IPS-11a (cell line): ENCODE data around the gene MT1X.
"Not testable (repeated sequence)": the region's sequence is repeated elsewhere in the genome, so short reads cannot be mapped to it uniquely, and the experiment has no call there.

Source experiments
- H3K4me3 ChIP-seq: one replicate; pipeline ENCODE4 v1.5.1; 2013; ENCODE audit warnings: low read depth, low read length, control low read depth

MT1X gene

GRCh38 chr16:56652600-56652999 lies 29.7 kb upstream of the MT1X start:
- no peak overlapping the region for H3K4me3 ChIP-seq

GRCh38 chr16:56653218-56653617 lies 29.1 kb upstream of the MT1X start:
- H3K4me3 ChIP-seq = no peak overlapping the region

- peak within 1 kb of the TSS; percentile 75 for H3K4me3 ChIP-seq
Observed at GRCh38 chr16:56657555-56658326, 24.5 kb upstream of the MT1X start, which contains the start of gene MT1F. TSS of gene MT1F (plus strand) at chr16:56657959. CDS start at chr16:56658059, 100 bp downstream.

- H3K4me3 ChIP-seq = peak overlapping the region; percentile 75
Observed at GRCh38 chr16:56658327-56658875, 23.9 kb upstream of the MT1X start.

- peak overlapping the region; percentile 45 for H3K4me3 ChIP-seq
Observed at GRCh38 chr16:56662357-56663354, 19.6 kb upstream of the MT1X start.

DNA sequence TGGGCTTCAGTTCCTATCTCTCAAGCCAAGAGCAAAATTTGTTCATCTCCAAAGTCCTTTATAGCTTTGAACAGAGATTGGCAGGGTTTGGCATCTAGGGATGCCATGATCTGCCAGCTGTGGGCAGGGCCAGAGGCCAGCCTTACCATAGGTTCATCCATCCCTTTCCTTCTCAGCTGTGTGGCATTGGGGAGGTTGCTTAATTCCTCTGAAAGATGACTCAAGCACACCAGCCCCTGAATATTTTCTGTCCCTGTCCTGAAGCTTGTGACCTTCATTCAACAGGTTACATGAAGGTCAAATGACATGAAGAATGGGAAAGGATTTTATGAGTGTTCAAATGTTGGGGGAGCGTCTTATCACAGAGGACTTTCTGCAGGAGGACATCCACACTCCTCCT lies 17.8 kb upstream of the MT1X start:
- H3K4me3 ChIP-seq = no peak overlapping the region

DNA sequence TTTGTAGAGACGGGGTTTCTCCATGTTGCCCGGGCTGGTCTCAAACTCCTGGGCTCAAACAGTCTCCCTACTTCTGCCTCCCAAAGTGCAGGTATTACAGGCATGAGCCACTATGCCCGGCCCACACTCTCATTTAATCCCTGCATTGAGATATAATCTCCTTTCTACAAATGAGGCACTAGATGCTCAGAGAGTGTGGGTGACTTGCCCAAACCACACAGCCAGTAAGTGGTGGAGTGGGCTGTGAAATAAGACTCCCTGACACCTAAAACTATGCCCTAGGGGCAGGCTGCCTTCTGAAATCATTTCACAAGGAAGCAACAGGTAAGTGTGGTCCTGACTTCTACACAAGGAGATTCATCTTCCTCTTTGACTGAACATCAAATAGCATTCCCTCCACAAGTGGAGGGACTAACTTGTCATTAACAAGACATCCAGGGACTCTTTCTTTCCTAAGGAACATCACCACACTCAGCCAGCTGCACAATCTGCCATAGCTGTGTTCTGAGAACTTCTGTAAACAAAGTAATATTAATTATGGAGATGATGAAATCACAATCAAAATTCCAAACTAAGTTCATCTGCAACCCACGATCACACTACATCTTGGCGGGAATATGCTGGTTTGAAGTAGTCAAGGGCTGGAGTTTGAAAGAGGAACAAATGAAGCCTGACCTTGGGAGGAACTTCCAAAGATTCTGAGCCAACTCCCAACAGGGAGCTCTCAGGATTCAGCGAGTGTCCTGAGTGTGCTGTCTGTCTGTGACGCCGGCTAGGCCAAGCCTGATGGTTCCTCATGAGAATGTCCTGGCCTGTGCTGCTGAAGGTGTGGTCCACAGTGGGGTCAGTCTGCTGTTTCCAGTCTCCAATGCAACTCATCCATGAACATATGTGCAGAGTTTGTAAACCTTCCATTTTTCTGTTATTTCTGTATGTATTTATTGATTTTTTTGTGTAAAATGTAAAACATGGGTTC lies 16.7 kb upstream of the MT1X start:
- H3K4me3 ChIP-seq = not testable (repeated sequence)

- peak within 1 kb of the TSS; percentile 35 for H3K4me3 ChIP-seq
Observed at GRCh38 chr16:56667581-56668571, 14.4 kb upstream of the MT1X start, which contains the start of gene MT1G. TSS of gene MT1G (minus strand) at chr16:56668065. CDS start at chr16:56667993, 72 bp downstream.

DNA sequence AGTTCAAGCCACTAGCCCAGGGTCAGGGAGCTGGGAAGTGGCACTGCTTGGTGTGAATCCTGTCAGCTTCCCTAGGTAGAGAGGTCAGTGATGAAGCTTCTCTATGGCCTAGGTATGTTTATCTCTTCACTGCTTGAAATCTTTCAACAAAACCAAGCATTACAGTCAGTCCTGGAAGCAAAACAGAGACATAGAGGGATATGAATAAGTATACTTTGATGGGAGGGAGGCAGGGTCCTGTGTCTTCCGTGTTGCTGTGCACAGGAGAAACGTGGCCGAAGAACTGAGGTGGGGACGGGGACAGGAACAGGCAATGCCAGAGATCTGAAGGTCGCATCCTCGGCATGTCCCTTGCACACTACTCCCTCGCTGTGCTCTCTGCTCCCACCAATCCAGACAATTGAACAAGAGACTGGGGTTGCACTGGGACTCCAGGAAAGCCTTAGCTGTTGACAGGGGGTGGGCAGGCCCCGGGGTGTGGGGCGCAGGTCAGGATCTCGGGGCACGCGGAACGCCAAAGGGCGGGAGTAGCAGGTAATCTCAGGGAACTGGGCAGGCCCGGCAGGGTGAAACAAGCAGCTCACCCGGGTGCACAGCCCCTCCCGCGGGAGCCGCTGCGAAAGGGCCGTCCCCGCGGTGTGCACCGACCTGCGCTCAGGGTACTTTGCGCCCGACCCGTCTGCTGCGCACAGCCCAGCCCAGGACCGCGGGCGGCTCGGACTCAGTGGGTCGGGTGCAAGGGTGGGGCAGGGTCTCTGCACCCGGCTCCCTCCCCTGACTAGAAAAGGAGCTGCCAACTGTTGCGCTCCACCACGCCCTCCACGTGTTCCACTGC lies 13.0 kb upstream of the MT1X start, which contains the start of gene MT1H:
Gene MT1H, plus strand, starts transcription at position 810 of the 835 bp plus-strand sequence. CDS start 71 bp downstream, outside the sequence.
- H3K4me3 ChIP-seq = no peak within 1 kb of the TSS

GRCh38 chr16:56669840-56670619 lies 12.2 kb upstream of the MT1X start:
- no peak overlapping the region for H3K4me3 ChIP-seq

DNA sequence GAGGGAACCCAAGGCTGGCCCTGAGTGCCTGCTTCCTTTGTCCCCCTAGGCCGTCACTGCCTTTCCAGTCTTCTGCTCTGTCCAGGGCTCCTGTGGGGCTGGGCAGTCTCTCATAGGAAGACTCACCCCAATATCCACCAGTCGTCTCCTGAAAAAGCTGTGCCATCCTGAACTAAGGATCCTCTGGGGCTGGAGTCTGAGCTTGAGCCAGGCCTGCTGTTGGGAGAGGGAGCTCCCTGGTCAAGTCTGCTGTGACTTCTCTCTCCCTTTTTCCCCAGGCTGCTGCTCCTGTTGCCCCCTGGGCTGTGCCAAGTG lies 11.7 kb upstream of the MT1X start:
- no peak overlapping the region for H3K4me3 ChIP-seq

DNA sequence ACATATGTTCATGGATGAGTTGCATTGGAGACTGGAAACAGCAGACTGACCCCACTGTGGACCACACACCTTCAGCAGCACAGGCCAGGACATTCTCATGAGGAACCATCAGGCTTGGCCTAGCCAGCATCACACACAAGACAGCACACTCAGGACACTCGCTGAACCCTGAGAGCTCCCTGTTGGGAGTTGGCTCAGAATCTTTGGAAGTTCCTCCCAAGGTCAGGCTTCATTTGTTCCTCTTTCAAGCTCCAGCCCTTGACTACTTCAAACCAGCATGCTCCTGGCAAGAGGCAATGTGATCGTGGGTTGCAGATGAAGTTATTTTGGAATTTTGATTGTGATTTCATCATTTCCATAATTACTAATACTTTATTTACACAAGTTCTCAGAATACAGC lies 10.6 kb upstream of the MT1X start:
- H3K4me3 ChIP-seq = not testable (repeated sequence)

GRCh38 chr16:56672171-56672570 lies 10.1 kb upstream of the MT1X start:
- not testable (repeated sequence) for H3K4me3 ChIP-seq

DNA sequence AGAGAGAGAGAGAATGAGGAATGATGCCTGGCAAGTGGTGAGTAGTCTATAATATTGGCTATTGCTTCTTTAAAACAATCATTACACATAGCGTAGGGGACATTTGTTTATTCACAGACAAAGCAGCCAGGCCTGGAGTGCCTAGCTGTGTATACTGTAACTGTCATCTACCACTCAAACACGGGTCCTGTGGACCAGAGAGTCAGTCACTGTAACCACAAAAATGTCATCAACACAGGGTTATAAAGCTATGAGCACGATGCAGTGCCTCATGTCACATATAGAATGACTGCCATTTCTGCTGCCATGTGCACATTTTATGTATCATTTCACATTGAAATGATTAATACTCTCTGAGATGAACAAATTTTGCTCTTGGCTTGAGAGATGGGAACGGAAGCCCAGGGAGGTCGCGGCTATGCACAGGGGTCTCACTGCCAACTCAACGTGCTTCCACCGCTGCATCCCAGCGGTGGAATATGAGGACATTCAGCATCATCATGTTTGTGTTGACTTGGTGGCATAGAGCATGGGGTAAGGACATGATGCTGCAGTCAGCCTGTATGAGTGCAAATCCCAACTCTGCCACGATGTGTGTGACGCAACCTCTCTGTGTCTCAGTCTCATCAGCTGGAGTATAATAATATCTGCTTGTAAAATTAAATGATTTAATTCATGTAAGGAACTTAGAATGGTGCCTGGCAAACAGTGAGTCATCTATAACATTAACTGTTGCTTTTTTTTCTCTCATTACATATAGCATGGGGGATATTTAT lies 9.3 kb upstream of the MT1X start:
- no peak overlapping the region for H3K4me3 ChIP-seq

- H3K4me3 ChIP-seq = no peak overlapping the region
Observed at GRCh38 chr16:56673921-56674320, 8.3 kb upstream of the MT1X start.

DNA sequence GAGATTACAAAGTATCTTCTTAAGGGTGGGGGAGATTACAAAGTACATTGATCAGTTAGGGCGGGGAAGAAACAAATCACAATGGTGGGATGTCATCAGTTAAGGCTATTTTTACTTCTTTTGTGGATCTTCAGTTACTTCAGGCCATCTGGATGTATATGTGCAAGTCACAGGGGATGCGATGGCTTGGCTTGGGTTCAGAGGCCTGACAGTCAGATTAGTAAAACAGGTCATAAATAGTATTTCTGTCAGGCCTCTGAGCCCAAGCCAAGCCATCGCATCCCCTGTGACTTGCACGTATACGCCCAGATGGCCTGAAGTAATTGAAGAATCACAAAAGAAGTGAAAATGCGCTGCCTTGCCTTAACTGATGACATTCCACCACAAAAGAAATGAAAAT lies 7.7 kb upstream of the MT1X start:
- H3K4me3 ChIP-seq = not testable (repeated sequence)
